Neural cell (in vitro differentiated cells): ENCODE measurements around the gene MSI2. TPM values are rescaled to one million over a fixed set of nuclear protein-coding genes. Genes with fewer than 3 reads are reported as not detected.

Source experiments
- H2AFZ ChIP-seq: fragments of 200-600, 300-800 bp; sonication (generic), shearing (Covaris generic); 2 replicates; pipeline ENCODE4 v1.6.0; 2014; ENCODE audit warnings: low read depth, mild to moderate bottlenecking, antibody characterized with exemption, low read length, moderate library complexity
- H3F3A ChIP-seq: fragments of 200-600 bp; shearing (Covaris generic); 2 replicates; pipeline ENCODE4 v1.6.1; 2016; ENCODE audit warnings: mild to moderate bottlenecking, moderate library complexity, mixed read lengths, antibody characterized with exemption, low read length; ENCODE audit not compliant: insufficient read depth, poor library complexity, severe bottlenecking
- H3K27ac ChIP-seq: fragments of 200-600, 300-800 bp; sonication (generic), shearing (Covaris generic); 2 replicates; pipeline ENCODE4 v1.5.1; 2014; ENCODE audit warnings: mild to moderate bottlenecking, low read length, moderate library complexity
- H3K27me3 ChIP-seq: fragments of 300-800, 200-600 bp; sonication (generic), shearing (Covaris generic); 2 replicates; pipeline ENCODE4 v1.6.0; 2014; ENCODE audit warnings: mild to moderate bottlenecking, low read depth, low read length, moderate library complexity; ENCODE audit not compliant: insufficient read depth
- H3K36me3 ChIP-seq: fragments of 300-800, 200-600 bp; sonication (generic), shearing (Covaris generic); 2 replicates; pipeline ENCODE4 v1.5.1; 2014; ENCODE audit warnings: mild to moderate bottlenecking, antibody characterized with exemption, low read length, moderate library complexity; ENCODE audit not compliant: insufficient read depth
- H3K4me2 ChIP-seq: fragments of 300-800, 200-600 bp; sonication (generic), shearing (Covaris generic); 2 replicates; pipeline ENCODE4 v1.6.0; 2014; ENCODE audit warnings: mild to moderate bottlenecking, low read length
- H3K4me3 ChIP-seq: fragments of 300-800, 200-600 bp; sonication (generic), shearing (Covaris generic); 2 replicates; pipeline ENCODE4 v1.5.1; 2014; ENCODE audit warnings: mild to moderate bottlenecking, low read length, moderate library complexity
- H3K79me2 ChIP-seq: fragments of 200-600 bp; shearing (Covaris generic); replicated peaks from 2 replicates; pipeline ENCODE4 v1.6.0; 2014; ENCODE audit warnings: mild to moderate bottlenecking, low read length, moderate library complexity; ENCODE audit not compliant: insufficient read depth
- H3K9ac ChIP-seq: fragments of 300-800, 200-600 bp; sonication (generic), shearing (Covaris generic); 2 replicates; pipeline ENCODE4 v1.6.1; 2016; ENCODE audit warnings: mild to moderate bottlenecking, low read length, mixed read lengths
- H3K9me2 ChIP-seq: fragments of 200-600 bp; shearing (Covaris generic); 2 replicates; pipeline ENCODE4 v1.6.1; 2016; ENCODE audit warnings: mild to moderate bottlenecking, low read length, mixed read lengths; ENCODE audit not compliant: insufficient read depth
- H3K9me3 ChIP-seq: fragments of 200-600, 300-800 bp; sonication (generic), shearing (Covaris generic); 2 replicates; pipeline ENCODE4 v1.6.1; 2016; ENCODE audit warnings: mild to moderate bottlenecking, mixed run types, low read length, moderate library complexity, mixed read lengths
- H4K20me1 ChIP-seq: fragments of 200-600 bp; shearing (Covaris generic); 2 replicates; pipeline ENCODE4 v1.6.1; 2016; ENCODE audit warnings: mild to moderate bottlenecking, mixed run types; ENCODE audit not compliant: insufficient read depth
- CTCF ChIP-seq: fragments of 450-650 bp; IDR thresholded peaks from 2 replicates; pipeline ENCODE4 v1.5.1; 2014; ENCODE audit warnings: antibody characterized with exemption, mild to moderate bottlenecking, moderate library complexity; ENCODE audit not compliant: poor library complexity, severe bottlenecking
- EP300 ChIP-seq: fragments of 450-650 bp; conservative IDR thresholded peaks from 2 replicates; pipeline ENCODE4 v1.6.1; 2014; ENCODE audit warnings: antibody characterized with exemption, mild to moderate bottlenecking, moderate library complexity; ENCODE audit not compliant: poor library complexity, severe bottlenecking
- EZH2 ChIP-seq: fragments of 200-600, 300-800 bp; shearing (Covaris generic), sonication (generic); IDR thresholded peaks from 2 replicates; pipeline ENCODE4 v1.6.1; 2014; ENCODE audit warnings: antibody characterized with exemption, low read length, borderline replicate concordance, mild to moderate bottlenecking; ENCODE audit not compliant: insufficient read depth, poor library complexity, severe bottlenecking
- MXI1 ChIP-seq: fragments of 450-650 bp; conservative IDR thresholded peaks from 2 replicates; pipeline ENCODE4 v1.6.1; 2014; ENCODE audit warnings: antibody characterized with exemption, mild to moderate bottlenecking; ENCODE audit not compliant: poor library complexity, severe bottlenecking
- POLR2AphosphoS5 ChIP-seq: IDR thresholded peaks from 2 replicates; pipeline ENCODE4 v1.6.1; 2012
- RAD21 ChIP-seq: fragments of 450-650 bp; conservative IDR thresholded peaks from 2 replicates; pipeline ENCODE4 v1.6.1; 2014; ENCODE audit warnings: antibody characterized with exemption, mild to moderate bottlenecking, moderate library complexity
- REST ChIP-seq: IDR thresholded peaks from 2 replicates; pipeline ENCODE4 v1.6.1; 2012; ENCODE audit warnings: borderline replicate concordance
- SMC3 ChIP-seq: fragments of 450-650 bp; conservative IDR thresholded peaks from 2 replicates; pipeline ENCODE4 v1.6.1; 2014; ENCODE audit warnings: antibody characterized with exemption, mild to moderate bottlenecking, moderate library complexity; ENCODE audit not compliant: poor library complexity
- TAF1 ChIP-seq: IDR thresholded peaks from 2 replicates; pipeline ENCODE4 v1.6.1; 2012; ENCODE audit warnings: low read depth
- polyA plus RNA-seq: library from polyadenylated mRNA; depleted of rRNA; stranded (reverse); fragments of >200 nt; gene quantifications from 2 replicates; pipeline ENCODE4 v1.2.3, GENCODE V29; 2014

The MSI2 gene
- polyA plus RNA-seq, 1 donor from 2014 or later = 61.4 TPM

GRCh38 chr17:57607553-57608120 lies 351.3 kb downstream of the MSI2 start:
- Histone ChIP-seq H2AFZ (no peak overlapping the region), H4K20me1 (no peaks in the 10 kb centered on the region), H3K4me3 (no peak overlapping the region)

More at GRCh38 chr17:57607553-57608120, 351.3 kb downstream of the MSI2 start:
- H3F3A ChIP-seq = no peaks in the 10 kb centered on the region
- H3K9me2 ChIP-seq = no peaks in the 10 kb centered on the region
- no peaks in the 10 kb centered on the region for H3K36me3 ChIP-seq
- no peak overlapping the region for H3K4me2 ChIP-seq
- no peak overlapping the region for H3K9ac ChIP-seq
- no peaks in the 10 kb centered on the region for H3K9me3 ChIP-seq
- no peak overlapping the region for H3K27ac ChIP-seq
- peaks cover 4% of the 10 kb centered on the region for H3K79me2 ChIP-seq
- no peaks in the 10 kb centered on the region for H3K27me3 ChIP-seq
- no peak for TF ChIP-seq SMC3
- TF ChIP-seq POLR2AphosphoS5 = no peak
- no peak for TF ChIP-seq MXI1
- TF ChIP-seq EZH2 = no peak
- no peak for TF ChIP-seq REST
- TF ChIP-seq CTCF = no peak
- TF ChIP-seq TAF1 = no peak
- no peak for TF ChIP-seq RAD21
- TF ChIP-seq EP300 = no peak
